COLO668 (cell line): ENCODE data around the gene ADD3.

Experiments
- DNase-seq: peaks from one replicate; lab custom pipeline; 2025; ENCODE audit not compliant: unreplicated experiment; lab: John Stamatoyannopoulos, UW

Gene ADD3

DNA sequence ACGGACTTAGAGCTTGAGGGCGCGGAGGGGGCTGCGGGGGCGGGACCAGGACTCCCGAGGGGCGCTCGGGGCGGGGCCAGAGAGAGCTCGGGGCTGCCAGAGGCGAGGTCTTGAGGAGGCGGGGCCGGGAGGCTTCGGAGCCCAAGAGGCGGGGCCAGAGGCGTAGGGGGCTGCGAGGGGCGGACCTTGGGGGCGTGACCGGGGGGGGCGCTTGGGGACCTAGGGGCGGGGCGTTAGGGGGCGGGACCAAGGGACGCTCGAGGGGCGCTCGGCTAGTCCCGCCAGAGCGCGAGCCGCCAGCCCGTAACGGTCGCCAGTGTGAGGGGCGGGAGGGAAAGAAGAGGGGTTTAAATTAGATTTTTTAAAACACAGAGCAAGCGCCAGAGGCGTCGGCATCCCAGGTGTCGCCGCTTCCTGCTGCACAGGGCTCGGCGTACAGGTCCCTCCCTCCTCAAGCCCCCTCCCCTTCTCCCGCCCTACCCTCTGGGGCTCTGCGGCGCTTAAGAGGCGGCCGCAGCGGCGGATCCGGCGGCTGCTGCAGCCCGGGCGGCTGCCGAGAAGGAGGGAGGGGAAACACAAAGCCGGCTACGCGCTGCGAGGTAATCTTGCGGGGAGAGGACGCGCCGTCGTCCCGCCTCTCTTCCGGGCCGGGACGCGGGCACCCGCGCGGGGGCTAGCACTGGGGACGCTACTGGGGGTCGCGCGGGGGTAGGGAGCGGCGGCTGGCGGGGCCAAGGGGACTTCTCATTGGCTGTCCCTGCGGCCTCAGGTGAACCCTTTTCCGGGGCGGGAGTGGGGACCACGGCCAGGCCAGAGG, at the start of gene ADD3:
Gene ADD3, plus strand, starts transcription at position 284 of the 817 bp plus-strand sequence. CDS start 92,670 bp downstream, outside the sequence.
- peak; percentile 82 for DNase-seq

DNA sequence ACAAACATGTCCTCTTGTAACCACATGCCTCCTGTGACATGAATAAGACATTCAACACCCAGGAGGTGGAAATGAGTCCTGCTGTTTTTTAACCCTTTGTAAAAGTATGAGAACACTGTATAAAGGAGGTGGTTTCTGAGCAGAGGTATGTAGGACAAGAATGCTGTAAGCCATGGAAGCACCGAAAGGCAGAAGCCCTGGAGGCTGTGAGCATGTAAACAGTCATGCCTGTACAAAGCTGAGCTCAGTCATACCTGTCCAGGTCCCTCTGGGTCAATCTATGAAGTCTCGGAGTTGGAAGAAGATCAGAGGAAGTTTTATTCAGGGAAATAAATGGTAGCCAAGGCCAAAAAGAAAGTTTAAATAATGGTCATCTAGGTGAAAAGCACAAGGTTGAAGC, 49.7 kb upstream of the ADD3 start:
- no peak for DNase-seq

GRCh38 chr10:109959259-109960145, 48.3 kb upstream of the ADD3 start:
- no peak for DNase-seq

DNA sequence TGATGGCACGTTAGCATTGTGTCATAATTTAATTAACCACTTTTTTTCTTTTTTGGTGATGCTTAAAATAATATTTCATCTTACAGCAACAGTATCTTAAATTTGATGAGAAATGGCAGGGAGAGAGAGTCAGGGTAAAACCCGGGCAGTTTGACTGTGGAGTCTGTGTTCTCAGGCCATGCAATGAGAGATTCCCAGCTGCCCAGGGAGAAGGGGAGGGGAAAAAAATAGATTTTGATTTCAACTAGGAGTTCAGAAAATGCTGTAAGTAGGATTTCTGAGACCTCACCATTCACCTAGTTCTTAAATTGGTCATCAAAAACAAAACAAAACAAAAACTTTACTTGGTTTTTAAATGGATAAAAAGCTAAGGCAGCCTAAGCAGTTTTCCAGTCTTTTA, 47.1 kb upstream of the ADD3 start:
- no peak for DNase-seq

- DNase-seq, result peak; percentile 31
Observed at GRCh38 chr10:109961174-109962001, 46.4 kb upstream of the ADD3 start.

- DNase-seq, result no peak
Observed at GRCh38 chr10:109962247-109962646, 45.5 kb upstream of the ADD3 start.

DNA sequence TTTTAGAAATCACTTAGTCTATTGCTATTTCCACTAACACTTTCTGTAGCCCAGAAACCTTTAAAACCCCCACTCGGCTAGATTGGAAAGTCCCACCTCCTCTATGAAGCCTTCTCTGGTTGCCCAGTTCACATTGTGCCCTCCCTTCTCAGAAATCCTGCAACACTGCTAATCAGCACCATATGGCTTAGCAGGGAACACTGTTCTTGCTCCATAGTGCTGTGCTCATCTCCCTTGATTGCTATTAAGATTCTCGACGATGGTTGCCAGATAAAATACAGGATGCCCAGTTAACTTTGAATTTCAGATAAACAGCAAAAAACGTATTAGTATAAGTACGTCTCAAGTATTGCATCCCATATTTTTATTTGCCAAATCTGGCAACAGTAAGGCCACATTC, 44.3 kb upstream of the ADD3 start:
- DNase-seq, result no peak

- DNase-seq, result no peak
Observed at GRCh38 chr10:109964318-109964717, 43.5 kb upstream of the ADD3 start.

DNA sequence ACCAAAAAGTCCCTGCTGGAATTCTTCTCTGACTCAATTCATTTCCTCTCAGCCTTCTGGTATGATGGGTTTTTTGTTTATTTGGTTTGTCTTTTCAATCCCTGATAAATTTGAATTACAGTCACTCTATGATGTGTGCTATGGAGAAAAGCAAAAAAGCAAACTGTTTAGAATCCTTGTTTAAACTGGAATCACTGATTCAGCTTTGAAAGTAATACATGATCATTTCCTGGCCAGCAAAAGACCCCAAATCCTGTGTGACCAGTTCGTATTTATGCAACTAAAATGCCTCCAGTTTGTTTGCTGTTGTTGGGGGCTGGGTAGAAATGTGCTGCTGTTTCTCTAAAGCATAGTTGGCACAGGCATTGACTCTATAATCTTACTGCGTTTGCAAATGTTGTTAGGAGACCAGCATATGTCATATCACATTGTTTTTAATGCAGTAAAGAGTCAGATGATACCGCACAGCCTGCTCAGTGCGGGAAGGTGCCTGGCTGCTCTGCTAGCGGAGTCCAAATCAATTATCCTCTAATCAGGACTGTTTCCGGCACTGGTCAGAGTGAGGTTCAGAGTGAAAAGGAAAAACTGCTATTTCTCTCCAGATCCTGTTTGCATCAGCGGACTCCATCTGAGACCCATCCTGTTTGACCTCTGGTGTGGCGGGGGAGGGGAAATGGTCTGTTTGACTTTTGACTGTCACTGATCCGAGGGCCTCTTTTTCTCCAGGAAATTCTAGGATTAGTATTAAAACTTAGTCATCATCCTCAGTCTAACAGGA, 40.6 kb upstream of the ADD3 start:
- peak; percentile 7 for DNase-seq

- no peak for DNase-seq
Observed at GRCh38 chr10:109967739-109968088, 40.1 kb upstream of the ADD3 start.

- DNase-seq, result no peak
Observed at GRCh38 chr10:109968953-109969759, 38.6 kb upstream of the ADD3 start.

DNA sequence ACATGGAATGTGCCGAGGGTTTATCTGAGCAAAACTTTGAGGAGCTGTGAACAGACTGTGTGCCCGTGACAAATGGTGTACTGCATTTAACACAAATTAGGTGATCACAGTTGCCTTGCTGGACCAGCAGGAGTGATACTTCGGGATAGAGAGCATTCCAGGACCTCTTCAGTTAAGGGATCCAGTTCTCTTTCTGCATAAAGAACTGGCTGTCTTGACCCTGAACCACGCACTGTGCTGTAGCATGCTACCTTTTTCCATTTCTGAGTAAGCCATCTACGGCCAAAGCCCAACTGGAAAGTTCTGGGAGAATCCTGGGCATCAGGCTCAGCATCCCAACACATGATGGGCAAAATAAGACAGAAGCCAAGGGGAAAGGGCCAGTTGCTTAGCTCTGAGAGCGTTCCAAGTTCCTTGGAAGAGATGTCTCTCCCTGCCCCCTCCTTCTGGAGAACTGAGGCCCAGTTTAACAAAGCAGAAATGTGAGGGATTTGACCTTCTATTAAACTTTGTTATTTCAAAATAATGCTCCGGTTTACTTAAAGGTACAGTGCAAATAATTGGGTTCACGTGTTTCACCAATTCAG, 37.9 kb upstream of the ADD3 start:
- DNase-seq, result no peak

- DNase-seq, result no peak
Observed at GRCh38 chr10:109971634-109972033, 36.1 kb upstream of the ADD3 start.

GRCh38 chr10:109972372-109973001, 35.3 kb upstream of the ADD3 start:
- no peak for DNase-seq

DNA sequence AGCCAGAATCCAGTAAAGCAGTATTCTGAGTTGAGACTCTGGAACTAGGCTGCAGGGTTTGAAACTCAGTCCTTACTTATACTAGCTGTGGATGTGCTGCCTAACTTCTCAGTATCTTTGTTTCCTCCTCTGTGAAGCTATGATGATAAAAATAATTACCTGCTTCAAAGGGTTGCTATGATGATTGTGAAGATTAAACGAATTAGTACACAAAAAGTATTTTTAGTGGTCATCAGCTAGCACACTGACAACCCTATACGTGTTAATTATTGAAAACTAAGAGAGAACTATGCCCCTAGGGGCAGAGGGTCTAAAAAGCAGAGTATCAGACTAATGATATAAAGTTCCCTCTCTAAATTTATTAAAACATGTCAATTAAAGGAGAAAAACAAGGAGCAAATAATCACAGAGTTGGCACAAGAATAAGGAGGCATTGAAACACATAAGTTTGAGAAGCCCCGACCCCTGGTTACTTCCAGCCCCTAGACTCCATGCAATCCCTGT, 34.4 kb upstream of the ADD3 start:
- no peak for DNase-seq

DNA sequence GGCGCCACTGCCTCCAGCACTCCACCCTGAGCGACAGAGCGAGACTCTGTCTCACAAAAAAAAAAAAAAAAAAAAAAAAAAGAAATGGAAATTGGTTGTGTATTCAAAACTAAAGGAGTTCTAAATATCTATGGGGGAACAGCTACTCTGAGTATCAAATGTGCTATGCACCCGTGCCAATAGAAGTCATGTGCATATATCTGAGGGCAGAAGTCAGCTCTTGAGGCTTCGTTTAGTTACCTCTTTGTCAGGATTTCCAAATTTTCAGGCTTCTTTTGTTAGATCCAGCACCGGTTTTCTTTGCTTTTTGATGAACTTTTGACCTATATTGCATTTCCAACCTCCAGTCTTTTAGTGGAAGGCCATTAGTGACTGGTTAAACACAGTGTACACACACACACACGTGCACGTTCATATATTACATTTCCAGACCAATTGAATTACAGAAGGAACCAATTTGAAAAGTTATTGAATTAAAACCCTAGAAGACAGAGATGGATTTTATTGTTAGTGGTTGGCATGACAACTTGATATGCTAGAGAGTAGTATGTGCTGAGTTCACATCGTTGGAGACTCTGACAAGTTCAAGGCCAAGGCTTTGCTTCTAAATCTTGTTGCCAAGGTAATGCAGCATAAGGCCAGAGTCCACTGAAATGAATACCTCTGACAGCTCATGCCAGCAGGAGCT, 33.1 kb upstream of the ADD3 start:
- no peak for DNase-seq

DNA sequence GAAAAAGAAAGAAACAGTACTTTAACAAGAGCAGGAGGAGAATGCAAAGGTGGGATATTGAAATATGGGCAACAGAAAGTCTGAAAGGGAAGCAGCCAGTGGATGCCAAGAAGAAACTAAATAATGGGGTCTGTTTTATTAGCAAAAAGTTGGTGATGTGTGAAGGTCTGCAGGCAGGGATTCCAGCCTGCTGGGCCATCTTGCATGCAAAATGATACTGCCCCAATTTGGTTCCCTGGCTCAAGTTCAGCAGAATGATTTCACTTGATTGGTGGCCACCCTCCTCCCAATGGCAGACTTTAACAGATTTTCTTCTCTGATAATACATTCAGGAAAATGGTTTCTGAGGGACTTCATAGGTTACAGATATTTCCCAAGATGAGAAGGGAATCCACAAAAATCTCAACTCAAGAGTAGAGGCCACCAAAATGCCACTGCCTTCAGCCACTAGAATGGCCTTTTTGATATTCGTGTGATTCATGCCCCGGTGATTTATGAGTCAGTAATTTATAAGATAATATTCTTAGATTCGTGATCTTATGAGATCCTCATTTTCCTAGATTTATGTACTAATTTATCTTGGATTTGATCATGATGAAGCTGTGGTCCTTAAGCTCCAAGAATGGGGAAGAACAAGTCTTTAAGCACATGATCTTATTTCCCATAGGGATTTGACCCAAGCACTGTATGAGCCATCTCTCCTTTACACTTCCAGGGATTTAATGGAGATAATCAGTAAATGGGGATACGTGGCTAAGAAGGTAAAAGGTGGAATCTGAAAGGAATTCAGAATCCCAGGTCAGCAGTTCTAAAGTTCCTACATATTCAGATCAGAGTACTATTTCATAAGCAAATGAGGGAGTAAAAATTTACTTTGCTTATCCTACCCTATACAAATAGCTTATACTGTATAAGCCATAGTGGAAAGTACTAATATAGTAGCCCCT, 32.3 kb upstream of the ADD3 start:
- DNase-seq, result no peak
